Measurements from ENCODE around the gene ABCA9.
"Not testable (repeated sequence)": the region's sequence is repeated elsewhere in the genome, so short reads cannot be mapped to it uniquely, and the experiment has no call there.

The ABCA9 gene

GRCh38 chr17:69018687-69019086 lies 42.0 kb downstream of the ABCA9 start:
- no peak for DNase-seq

GRCh38 chr17:69018022-69018615 lies 42.6 kb downstream of the ABCA9 start:
- DNase-seq = no peak

GRCh38 chr17:69015631-69016030 lies 45.1 kb downstream of the ABCA9 start:
- no peak for DNase-seq

GRCh38 chr17:69012895-69013805 lies 47.6 kb downstream of the ABCA9 start:
- no peak for DNase-seq

DNA sequence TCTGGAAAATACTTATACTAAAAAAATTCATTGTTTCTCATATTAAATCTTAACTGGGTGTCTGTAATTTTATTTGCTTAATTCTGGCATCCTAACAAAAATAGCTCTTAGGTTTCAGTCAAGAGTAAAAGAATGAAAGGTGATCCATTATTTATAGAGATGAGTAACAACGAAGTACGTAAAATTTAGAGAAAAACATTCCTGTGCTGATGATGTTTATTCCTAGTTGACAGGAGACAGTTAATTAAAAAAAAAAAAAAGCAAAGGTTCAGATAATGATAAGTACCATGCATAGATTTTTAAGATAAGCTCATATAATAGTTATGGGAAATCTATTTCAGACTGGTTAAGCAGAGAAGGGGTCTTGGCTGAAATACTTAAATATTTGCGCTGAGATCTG lies 50.8 kb downstream of the ABCA9 start:
- DNase-seq = no peak

DNA sequence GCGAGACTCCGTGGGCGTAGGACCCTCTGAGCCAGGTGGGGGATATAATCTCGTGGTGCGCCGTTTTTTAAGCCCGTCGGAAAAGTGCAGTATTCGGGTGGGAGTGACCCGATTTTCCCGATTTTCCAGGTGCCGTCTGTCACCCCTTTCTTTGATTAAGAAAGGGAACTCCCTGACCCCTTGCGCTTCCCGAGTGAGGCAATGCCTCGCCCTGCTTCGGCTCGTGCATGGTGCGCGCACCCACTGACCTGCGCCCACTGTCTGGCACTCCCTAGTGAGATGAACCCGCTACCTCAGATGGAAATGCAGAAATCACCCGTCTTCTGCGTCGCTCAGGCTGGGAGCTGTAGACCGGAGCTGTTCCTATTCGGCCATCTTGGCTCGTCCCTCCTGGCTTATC lies 56.0 kb downstream of the ABCA9 start:
- not testable (repeated sequence) for DNase-seq

DNA sequence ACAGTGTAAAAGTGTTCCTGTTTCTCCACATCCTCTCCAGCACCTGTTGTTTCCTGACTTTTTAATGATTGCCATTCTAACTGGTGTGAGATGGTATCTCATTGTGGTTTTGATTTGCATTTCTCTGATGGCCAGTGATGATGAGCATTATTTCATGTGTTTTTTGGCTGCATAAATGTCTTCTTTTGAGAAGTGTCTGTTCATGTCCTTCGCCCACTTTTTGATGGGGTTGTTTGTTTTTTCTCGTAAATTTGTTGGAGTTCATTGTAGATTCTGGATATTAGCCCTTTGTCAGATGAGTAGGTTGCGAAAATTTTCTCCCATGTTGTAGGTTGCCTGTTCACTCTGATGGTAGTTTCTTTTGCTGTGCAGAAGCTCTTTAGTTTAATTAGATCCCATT lies 61.0 kb downstream of the ABCA9 start:
- DNase-seq = not testable (repeated sequence)

DNA sequence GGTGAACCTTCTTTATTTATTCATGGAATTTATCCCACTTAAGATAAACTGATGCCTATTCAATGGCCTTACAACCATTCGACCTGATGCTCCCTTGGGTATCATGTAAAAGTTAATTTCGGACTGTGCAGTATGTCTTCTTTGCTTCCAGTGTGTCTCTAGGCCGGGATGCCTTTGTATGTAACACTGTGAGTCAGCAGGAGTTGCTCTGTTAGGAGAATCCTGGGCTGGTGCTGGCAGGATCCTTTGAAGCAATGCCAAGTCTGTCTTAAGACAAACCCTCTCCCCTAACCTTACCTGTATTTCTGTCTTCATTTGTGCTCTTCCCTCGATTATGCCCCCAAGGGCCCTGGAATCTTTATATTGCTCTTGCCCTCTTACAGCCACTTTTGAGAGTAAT lies 67.6 kb downstream of the ABCA9 start:
- no peak for DNase-seq

DNA sequence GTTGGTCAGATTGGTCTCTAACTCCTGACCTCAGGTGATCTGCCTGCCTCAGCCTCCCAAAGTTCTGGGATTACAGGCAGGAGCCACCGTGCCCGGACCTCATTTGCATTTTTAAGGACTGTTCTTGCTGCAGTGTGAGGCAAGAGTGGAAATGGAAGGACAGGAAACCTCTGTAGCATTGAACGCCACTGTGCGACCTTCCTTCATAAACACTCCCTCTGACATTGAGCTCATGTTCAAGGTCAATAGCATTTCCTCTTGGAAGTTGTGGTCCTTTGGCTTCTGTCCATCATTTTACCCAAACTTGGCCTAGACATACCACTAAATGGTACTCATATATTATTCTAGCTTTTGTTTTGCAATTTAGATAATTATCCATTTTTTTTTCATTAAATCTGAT lies 72.8 kb downstream of the ABCA9 start:
- DNase-seq = no peak

DNA sequence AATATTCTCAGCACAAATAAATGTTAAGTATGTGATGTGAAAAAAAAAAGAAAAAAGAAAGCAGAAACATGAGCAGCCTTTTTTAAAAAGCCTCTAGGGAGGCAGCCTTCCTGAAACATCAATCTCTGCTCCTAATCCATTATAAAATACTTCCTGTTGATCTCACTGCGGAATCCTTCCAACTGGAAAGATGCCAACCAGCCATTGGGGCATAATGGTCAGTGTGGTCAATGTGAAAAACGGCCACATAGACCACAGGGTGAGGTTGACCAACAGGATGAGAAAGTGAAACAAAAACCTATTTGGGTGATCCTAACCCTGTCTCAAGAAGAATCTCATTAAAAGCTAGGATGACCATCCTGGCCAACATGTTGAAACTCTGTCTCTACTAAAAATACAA lies 79.4 kb downstream of the ABCA9 start:
- DNase-seq = no peak

DNA sequence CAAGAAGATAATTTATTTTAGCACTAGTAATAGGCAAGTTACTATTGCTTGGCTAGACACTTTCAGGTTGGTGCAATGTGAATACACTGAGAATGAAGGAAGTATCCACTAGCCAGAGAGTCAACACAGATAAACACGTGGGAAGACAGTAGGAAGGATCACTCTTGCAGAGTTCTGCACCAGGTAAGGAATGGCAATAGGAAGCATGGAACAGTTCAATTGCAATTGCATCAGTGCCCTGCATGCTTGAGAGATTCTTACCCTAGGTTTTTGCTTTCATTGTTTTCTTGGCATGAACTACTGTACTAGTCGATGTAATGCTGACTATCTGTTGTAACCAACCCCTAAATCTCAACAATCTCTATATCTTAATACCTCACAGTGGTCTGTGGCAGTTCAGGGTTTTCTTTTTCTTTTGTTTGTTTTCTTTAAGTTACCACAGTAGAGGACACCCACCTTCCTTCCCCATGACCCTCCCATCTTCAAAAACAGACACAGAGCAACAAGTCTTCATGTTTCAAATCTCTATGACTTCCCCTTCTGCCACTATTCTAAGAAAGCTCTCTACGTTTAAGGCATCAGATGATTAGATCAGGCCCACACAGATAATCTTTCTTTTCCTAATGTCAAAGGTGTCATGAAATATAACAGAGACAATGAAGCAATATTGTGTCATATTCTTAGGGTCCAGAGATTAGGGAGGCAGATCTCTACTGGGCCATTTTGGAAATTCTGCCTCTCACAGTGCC lies 87.5 kb downstream of the ABCA9 start:
- no peak for DNase-seq

GRCh38 chr17:68972119-68972704 lies 88.5 kb downstream of the ABCA9 start:
- DNase-seq = no peak

GRCh38 chr17:68969101-68969500 lies 91.6 kb downstream of the ABCA9 start:
- DNase-seq = no peak

- no peak for DNase-seq
Measured at GRCh38 chr17:68963958-68964357, 96.8 kb downstream of the ABCA9 start.

GRCh38 chr17:68961214-68961882 lies 99.4 kb downstream of the ABCA9 start:
- no peak for DNase-seq

GRCh38 chr17:68959117-68959516 lies 101.6 kb downstream of the ABCA9 start:
- DNase-seq = not testable (repeated sequence)

- no peak for DNase-seq
Measured at GRCh38 chr17:68957944-68958343, 102.8 kb downstream of the ABCA9 start.

GRCh38 chr17:68955181-68955841 lies 105.4 kb downstream of the ABCA9 start, which contains the start of gene ABCA8:
Gene ABCA8, minus strand, starts transcription at chr17:68955392. Its CDS starts 13,358 bp downstream, at chr17:68942034.
- no peak for DNase-seq

- DNase-seq = no peak
Measured at GRCh38 chr17:68954146-68954896, 106.4 kb downstream of the ABCA9 start.

GRCh38 chr17:68953340-68953997 lies 107.3 kb downstream of the ABCA9 start:
- no peak for DNase-seq
